Measurements from ENCODE around the gene VAMP5.

The VAMP5 gene

GRCh38 chr2:85580206-85580605, 4.0 kb upstream of the VAMP5 start:
- no peak for DNase-seq
- H3K4me3 ChIP-seq (ENCODE audit: low read depth, low read length) = no peak overlapping the region

DNA sequence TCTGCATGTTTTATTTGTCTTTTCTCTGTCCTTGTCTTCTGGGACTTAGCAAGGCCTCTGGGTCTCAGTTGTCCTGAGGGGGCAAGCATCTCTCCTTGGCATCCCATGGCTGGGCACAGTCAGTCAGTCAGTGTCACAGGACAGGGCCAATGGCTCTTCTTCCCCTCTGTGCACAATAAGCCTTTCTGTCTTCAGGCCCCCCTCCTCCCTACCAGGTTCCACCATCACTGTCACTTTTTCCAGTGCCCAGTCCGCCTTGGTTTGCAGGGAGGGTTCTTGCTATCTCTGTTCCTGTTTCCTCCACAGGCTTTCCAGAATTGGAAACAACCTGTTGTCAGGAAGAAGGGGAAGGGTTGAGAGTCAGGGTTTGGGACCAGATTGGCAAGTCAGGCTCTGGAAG, 1.7 kb upstream of the VAMP5 start:
- H3K9me3 ChIP-seq = no peaks in the 10 kb centered on the region
- H3K4me1 ChIP-seq = no peaks in the 10 kb centered on the region
- no peak for DNase-seq
- no peak overlapping the region for H3K4me3 ChIP-seq (ENCODE audit: low read depth, low read length)
- H3K27me3 ChIP-seq = no peaks in the 10 kb centered on the region
- H3K36me3 ChIP-seq = no peaks in the 10 kb centered on the region
- TF ChIP-seq, protein P1, sequence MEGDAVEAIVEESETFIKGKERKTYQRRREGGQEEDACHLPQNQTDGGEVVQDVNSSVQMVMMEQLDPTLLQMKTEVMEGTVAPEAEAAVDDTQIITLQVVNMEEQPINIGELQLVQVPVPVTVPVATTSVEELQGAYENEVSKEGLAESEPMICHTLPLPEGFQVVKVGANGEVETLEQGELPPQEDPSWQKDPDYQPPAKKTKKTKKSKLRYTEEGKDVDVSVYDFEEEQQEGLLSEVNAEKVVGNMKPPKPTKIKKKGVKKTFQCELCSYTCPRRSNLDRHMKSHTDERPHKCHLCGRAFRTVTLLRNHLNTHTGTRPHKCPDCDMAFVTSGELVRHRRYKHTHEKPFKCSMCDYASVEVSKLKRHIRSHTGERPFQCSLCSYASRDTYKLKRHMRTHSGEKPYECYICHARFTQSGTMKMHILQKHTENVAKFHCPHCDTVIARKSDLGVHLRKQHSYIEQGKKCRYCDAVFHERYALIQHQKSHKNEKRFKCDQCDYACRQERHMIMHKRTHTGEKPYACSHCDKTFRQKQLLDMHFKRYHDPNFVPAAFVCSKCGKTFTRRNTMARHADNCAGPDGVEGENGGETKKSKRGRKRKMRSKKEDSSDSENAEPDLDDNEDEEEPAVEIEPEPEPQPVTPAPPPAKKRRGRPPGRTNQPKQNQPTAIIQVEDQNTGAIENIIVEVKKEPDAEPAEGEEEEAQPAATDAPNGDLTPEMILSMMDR (IDR thresholded peaks at IDR 0.05; ENCODE audit: low read depth, low read length) = no peak

More at GRCh38 chr2:85580206-85580605, 4.0 kb upstream of the VAMP5 start:
- no peaks in the 10 kb centered on the region for H3K9me3 ChIP-seq
- no peaks in the 10 kb centered on the region for H3K27me3 ChIP-seq
- TF ChIP-seq, protein P1 (IDR thresholded peaks at IDR 0.05; ENCODE audit: low read depth, low read length) = no peak
- no peaks in the 10 kb centered on the region for H3K4me1 ChIP-seq
- H3K36me3 ChIP-seq = no peaks in the 10 kb centered on the region

DNA sequence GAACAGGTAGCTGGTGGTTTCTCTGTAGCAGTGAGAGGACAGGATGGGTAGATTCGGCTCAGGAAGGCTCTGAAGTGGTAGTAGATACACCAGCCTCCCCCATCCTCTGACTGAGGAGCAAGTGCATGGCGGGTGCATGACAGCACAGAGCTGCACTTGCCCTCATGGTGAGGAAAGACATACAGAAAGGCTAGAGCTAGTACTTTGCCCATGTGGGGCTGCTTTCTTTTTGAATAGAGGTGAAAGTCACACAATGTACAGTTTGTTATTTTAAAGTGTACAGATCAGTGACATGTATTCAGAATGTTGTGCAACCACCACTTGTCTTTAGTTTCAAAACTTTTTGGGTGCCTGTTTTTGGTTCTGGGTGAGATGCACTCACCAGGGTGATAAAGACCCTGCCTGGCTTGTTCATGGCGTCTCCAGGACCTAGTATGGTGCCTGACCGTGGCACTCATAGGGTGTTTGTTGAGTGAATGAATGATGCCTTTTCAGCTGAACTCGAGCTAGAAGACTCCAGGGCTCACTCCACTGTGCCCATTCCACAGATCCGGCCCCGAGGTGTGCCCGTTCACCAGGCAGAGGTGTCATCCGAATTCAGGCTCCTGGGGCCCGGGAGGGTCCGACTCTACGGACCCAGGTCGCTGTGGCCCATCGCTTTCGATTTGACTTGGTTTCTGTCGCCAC, 421 bp upstream of the VAMP5 start:
- TF ChIP-seq, protein P1 (IDR thresholded peaks at IDR 0.05; ENCODE audit: low read depth, low read length) = no peak
- no peaks in the 10 kb centered on the region for H3K27me3 ChIP-seq
- no peaks in the 10 kb centered on the region for H3K4me1 ChIP-seq
- no peak overlapping the region; the same call in 1 of the 2 replicates for H3K4me3 ChIP-seq (ENCODE audit: low read depth, low read length)
- DNase-seq = no peak
- H3K9me3 ChIP-seq = no peaks in the 10 kb centered on the region
- H3K36me3 ChIP-seq = no peaks in the 10 kb centered on the region

DNA sequence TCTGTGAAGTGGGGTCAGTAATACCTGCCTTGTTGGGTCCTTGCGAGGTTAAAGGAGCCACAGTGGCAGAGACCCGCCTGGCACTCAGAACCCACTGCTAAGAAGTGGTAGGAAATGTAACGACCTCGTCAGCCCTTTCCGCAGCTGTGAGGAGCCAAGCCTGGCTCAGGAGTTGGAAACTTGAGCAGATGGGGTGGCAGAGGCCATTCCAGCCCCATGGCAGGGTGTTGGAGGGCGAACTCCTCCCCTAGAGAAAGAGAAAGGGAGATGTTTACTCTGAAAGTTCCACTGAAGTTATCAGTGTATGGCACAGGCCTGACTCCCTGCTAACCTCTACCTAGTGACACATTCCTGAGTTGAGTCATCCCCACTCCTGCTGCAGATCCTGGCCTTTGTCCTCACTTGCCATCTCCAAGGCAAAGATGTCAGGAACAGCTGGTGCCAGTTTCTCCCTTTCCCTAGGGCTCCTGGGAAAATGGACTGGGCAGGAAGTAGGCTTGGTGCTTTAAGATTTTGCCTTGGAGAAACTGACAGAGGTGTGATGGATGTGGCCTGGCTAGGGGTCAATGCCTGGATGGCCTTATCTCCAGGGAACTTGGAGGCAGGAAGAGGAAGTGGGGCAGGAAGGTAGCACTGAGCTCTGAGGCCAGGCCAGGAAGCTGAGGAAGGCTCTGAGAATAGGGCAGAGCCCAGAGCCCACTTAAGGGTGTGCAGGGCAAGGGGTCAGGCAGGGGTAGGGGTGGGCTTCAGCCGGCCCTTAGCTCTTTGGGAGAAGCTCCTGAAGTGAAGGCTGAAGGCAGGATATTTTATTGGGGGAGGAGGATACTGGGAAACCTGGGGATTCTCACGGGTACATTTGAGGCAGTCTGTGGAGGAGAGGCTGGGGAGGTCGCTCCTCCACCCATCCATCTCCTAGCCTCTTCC, 888 bp downstream of the VAMP5 start:
- TF ChIP-seq, protein P1 (IDR thresholded peaks at IDR 0.05; ENCODE audit: low read depth, low read length) = no peak
- DNase-seq = no peak

GRCh38 chr2:85585781-85586105, 1.5 kb downstream of the VAMP5 start:
- TF ChIP-seq, protein P1 (IDR thresholded peaks at IDR 0.05; ENCODE audit: low read depth, low read length) = no peak
- DNase-seq = no peak
- H3K27me3 ChIP-seq = no peaks in the 10 kb centered on the region
- H3K9me3 ChIP-seq = no peaks in the 10 kb centered on the region
- H3K36me3 ChIP-seq = no peaks in the 10 kb centered on the region
- no peaks in the 10 kb centered on the region for H3K4me1 ChIP-seq
- no peak overlapping the region for H3K4me3 ChIP-seq (ENCODE audit: low read depth, low read length)

More for the DNA sequence above, 888 bp downstream of the VAMP5 start:
- Histone ChIP-seq H3K27me3 (no peaks in the 10 kb centered on the region), H3K4me1 (no peaks in the 10 kb centered on the region), H3K36me3 (no peaks in the 10 kb centered on the region), H3K9me3 (no peaks in the 10 kb centered on the region), H3K4me3 (ENCODE audit: low read depth, low read length) (no peak overlapping the region)

DNA sequence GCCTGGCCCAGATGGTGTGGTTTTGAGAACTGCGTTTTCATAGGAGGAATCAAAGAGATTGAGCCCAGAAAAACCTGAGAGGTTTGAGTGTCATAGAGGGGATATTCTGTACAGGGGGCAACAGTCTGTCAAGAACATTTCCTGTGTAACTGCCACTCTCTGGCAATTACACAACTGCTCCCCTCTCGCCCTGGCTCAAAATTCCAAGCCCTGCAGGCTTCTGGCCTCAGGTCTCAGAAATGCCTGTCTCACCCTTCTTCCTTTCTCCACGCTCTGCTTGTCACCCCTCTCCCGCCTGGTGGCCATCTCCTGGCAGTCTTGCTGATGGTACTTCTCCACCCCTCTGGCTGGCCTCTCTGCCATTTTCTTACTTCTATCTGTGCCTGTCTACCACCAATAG, 4.0 kb downstream of the VAMP5 start:
- TF ChIP-seq, protein P1 (IDR thresholded peaks at IDR 0.05; ENCODE audit: low read depth, low read length) = no peak
- H3K36me3 ChIP-seq = no peaks in the 10 kb centered on the region
- no peaks in the 10 kb centered on the region for H3K4me1 ChIP-seq
- DNase-seq = no peak
- no peak overlapping the region for H3K4me3 ChIP-seq (ENCODE audit: low read depth, low read length)
- H3K27me3 ChIP-seq = no peaks in the 10 kb centered on the region
- H3K9me3 ChIP-seq = no peaks in the 10 kb centered on the region

Measured in BE2C (cell line).